Smooth muscle cell (in vitro differentiated cells): ENCODE measurements around the gene ASGR1. TPM values are rescaled to one million over a fixed set of nuclear protein-coding genes. Genes with fewer than 3 reads are reported as not detected.

Experiments used
- DNase-seq: peaks from one replicate; lab custom pipeline; 2025; ENCODE audit not compliant: unreplicated experiment; lab: John Stamatoyannopoulos, UW
- H2AFZ ChIP-seq: fragments of 200-600 bp; sonication (generic); 2 replicates; pipeline ENCODE4 v1.6.0; 2016; ENCODE audit warnings: antibody characterized with exemption, low read depth, mild to moderate bottlenecking
- H3F3A ChIP-seq: fragments of 200-600 bp; sonication (generic); 2 replicates; pipeline ENCODE4 v1.6.0; 2017; ENCODE audit warnings: antibody characterized with exemption, low read depth
- H3K27ac ChIP-seq: fragments of 200-600 bp; sonication (generic); 2 replicates; pipeline ENCODE4 v1.5.1; 2016; ENCODE audit warnings: low read depth, mild to moderate bottlenecking
- H3K27me3 ChIP-seq: fragments of 200-600 bp; sonication (generic); 2 replicates; pipeline ENCODE4 v1.6.1; 2016; ENCODE audit warnings: low read depth, mild to moderate bottlenecking
- H3K36me3 ChIP-seq: fragments of 200-600 bp; sonication (generic); 2 replicates; pipeline ENCODE4 v1.5.1; 2016; ENCODE audit warnings: low read depth
- H3K4me1 ChIP-seq: fragments of 200-600 bp; sonication (generic); 2 replicates; pipeline ENCODE4 v1.5.1; 2016; ENCODE audit warnings: low read depth
- H3K4me2 ChIP-seq: fragments of 200-600 bp; sonication (generic); 2 replicates; pipeline ENCODE4 v1.6.0; 2016; ENCODE audit warnings: mild to moderate bottlenecking
- H3K4me3 ChIP-seq: fragments of 200-600 bp; sonication (generic); 2 replicates; pipeline ENCODE4 v1.5.1; 2016; ENCODE audit warnings: mild to moderate bottlenecking
- H3K79me2 ChIP-seq: fragments of 200-600 bp; sonication (generic); 2 replicates; pipeline ENCODE4 v1.6.0; 2016; ENCODE audit warnings: low read depth, mild to moderate bottlenecking
- H3K9ac ChIP-seq: fragments of 200-600 bp; sonication (generic); 2 replicates; pipeline ENCODE4 v1.6.0; 2016; ENCODE audit warnings: low read depth
- H3K9me3 ChIP-seq: fragments of 200-600 bp; sonication (generic); replicated peaks from 2 replicates; pipeline ENCODE4 v1.5.1; 2016; ENCODE audit warnings: low read depth
- H4K20me1 ChIP-seq: fragments of 200-600 bp; sonication (generic); 2 replicates; pipeline ENCODE4 v1.6.0; 2016; ENCODE audit warnings: low read depth
- WGBS: methylation state at CpG from one replicate; pipeline ENCODE4 v1.1.7; 2016; ENCODE audit warnings: low lambda C conversion rate; 5-methylcytosine and 5-hydroxymethylcytosine counted together
- polyA plus RNA-seq: library from polyadenylated mRNA; unstranded; fragments of >200 nt; fragmentation: Nextera tagmentation; extraction: Ambion mirVana; gene quantifications from 2 replicates; pipeline ENCODE4 v1.2.1, GENCODE V29; 2016
- total RNA-seq: library from RNA; depleted of rRNA; stranded (reverse); fragments of >200 nt; gene quantifications from 2 replicates; pipeline ENCODE4 v1.2.3, GENCODE V29; 2014
- TF ChIP-seq, protein P1 (sequence below): fragments of 200-600 bp; sonication (generic); IDR thresholded peaks from 2 replicates; pipeline ENCODE4 v1.5.1; 2017; ENCODE audit warnings: borderline replicate concordance, mild to moderate bottlenecking, antibody characterized with exemption; ENCODE audit not compliant: insufficient read depth, poor library complexity, severe bottlenecking

ASGR1 gene
- total and polyA plus RNA-seq, 2 experiments from 2014 or later = 1.2 to 4.2 TPM

DNA sequence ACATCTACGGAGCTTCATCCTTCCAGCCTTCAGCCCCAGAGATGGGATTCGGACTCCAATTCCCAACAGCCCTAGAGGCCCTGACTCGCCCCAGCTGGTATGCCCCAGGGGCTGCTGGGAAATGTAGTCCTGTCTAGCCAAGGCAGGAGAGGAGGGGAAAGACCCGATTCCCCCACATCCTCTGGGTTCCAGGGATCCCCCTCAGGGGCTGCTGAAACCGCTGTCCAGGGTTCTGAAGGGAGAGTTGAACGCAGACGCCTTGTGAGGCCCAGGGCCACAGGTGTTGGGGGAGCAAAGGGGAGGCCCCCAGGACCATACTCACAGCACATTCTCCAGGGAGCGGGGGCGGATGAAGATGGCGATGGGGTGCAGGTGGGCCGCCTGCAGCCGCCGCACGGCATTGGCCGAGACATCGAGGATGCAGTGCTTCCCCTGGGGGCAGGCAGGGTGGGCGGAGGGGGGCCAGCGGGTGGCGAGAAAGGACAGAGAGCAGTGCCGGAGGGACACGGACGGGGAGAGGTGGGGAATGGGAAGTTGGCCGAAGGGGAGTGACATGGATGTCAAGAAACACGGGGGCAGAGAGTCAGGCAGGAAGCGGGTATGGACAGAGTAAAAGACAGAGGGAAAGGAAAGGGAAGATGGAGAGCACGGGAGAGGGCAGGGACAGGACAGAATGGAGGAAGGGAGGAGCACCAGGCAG is 12.6 kb upstream of the ASGR1 start:
- 89% methylated on average over 26 of the region's 26 CpGs for WGBS
- H3K27ac ChIP-seq = no peak overlapping the region
- TF ChIP-seq, protein P1, sequence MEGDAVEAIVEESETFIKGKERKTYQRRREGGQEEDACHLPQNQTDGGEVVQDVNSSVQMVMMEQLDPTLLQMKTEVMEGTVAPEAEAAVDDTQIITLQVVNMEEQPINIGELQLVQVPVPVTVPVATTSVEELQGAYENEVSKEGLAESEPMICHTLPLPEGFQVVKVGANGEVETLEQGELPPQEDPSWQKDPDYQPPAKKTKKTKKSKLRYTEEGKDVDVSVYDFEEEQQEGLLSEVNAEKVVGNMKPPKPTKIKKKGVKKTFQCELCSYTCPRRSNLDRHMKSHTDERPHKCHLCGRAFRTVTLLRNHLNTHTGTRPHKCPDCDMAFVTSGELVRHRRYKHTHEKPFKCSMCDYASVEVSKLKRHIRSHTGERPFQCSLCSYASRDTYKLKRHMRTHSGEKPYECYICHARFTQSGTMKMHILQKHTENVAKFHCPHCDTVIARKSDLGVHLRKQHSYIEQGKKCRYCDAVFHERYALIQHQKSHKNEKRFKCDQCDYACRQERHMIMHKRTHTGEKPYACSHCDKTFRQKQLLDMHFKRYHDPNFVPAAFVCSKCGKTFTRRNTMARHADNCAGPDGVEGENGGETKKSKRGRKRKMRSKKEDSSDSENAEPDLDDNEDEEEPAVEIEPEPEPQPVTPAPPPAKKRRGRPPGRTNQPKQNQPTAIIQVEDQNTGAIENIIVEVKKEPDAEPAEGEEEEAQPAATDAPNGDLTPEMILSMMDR = no peak
- H3K4me2 ChIP-seq = no peak overlapping the region
- H3K4me1 ChIP-seq = no peaks in the 10 kb centered on the region
- H3K9ac ChIP-seq = no peak overlapping the region
- no peak overlapping the region for H2AFZ ChIP-seq
- DNase-seq = no peak
- no peak overlapping the region for H3K4me3 ChIP-seq
- H3K79me2 ChIP-seq = no peaks in the 10 kb centered on the region
- H3K27me3 ChIP-seq = no peaks in the 10 kb centered on the region
- no peaks in the 10 kb centered on the region for H3K9me3 ChIP-seq
- H3K36me3 ChIP-seq = no peaks in the 10 kb centered on the region
- no peaks in the 10 kb centered on the region for H3F3A ChIP-seq
- no peaks in the 10 kb centered on the region for H4K20me1 ChIP-seq

DNA sequence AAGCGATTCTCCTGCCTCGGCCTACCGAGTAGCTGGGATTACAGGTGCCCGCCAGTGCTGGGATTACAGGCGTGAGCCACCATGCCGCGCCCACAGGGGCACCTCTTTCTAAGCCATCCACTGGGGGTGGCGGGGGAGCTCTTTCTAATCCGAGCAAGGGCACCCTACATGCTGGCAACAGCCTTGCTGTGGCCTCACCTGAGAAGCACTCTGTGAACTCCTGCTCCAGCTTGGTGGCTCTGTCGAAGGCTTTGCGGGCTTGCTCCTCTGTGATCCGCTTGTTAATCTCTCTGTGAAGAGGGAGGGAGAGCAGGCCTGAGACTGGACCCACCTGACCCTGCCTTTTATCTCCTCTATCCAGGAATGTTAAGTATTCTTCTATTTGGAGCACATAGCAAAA is 11.9 kb upstream of the ASGR1 start:
- no peaks in the 10 kb centered on the region for H4K20me1 ChIP-seq
- H3K27me3 ChIP-seq = no peaks in the 10 kb centered on the region
- no peak for DNase-seq
- TF ChIP-seq, protein P1 = no peak
- no peak overlapping the region for H3K4me2 ChIP-seq
- H3K4me1 ChIP-seq = no peaks in the 10 kb centered on the region
- no peak overlapping the region for H3K4me3 ChIP-seq
- H3K27ac ChIP-seq = no peak overlapping the region
- no peak overlapping the region for H3K9ac ChIP-seq
- H3K9me3 ChIP-seq = no peaks in the 10 kb centered on the region
- H3K36me3 ChIP-seq = no peaks in the 10 kb centered on the region
- no peak overlapping the region for H2AFZ ChIP-seq
- no peaks in the 10 kb centered on the region for H3K79me2 ChIP-seq
- H3F3A ChIP-seq = no peaks in the 10 kb centered on the region
- WGBS = 98% methylated on average over 12 of the region's 12 CpGs

DNA sequence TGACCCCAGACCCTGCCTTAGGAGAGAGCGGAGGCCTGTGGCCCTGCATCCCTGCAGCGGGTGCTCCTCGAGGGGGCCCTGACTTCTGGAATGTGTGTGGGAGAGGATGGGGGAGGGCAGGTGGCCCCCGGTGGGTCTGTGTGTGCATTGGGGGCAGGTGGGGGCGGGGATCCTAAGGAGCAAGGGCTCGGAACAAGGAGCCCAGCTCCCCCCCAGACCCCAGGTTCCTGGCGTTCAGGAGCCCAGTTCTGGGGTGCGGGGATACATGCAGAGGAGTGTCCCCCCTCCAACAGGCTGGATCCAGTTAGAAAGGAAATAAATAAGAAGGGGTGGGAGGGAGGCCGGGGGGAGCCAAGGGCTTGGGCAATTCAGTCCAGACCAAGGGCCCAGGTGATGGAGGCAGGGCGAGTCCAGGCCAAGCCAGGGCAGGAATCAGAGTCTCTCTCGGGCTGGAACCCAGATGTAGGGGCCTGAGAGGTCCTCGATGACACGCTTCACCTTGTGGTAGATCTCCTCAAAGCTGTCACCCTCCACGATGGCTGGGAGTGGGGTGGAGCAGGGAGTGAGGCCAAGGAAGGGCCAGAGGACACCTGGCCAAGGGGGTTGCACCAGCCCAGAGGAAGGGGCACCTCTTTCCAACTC is 11.2 kb upstream of the ASGR1 start:
- no peak overlapping the region for H2AFZ ChIP-seq
- no peak overlapping the region for H3K9ac ChIP-seq
- H3K4me1 ChIP-seq = no peaks in the 10 kb centered on the region
- no peaks in the 10 kb centered on the region for H3K79me2 ChIP-seq
- no peaks in the 10 kb centered on the region for H3K27me3 ChIP-seq
- no peaks in the 10 kb centered on the region for H3F3A ChIP-seq
- H4K20me1 ChIP-seq = no peaks in the 10 kb centered on the region
- no peak overlapping the region for H3K4me2 ChIP-seq
- no peak overlapping the region for H3K27ac ChIP-seq
- TF ChIP-seq, protein P1 = no peak
- no peak for DNase-seq
- WGBS = 97% methylated on average over 10 of the region's 14 CpGs
- H3K36me3 ChIP-seq = no peaks in the 10 kb centered on the region
- no peak overlapping the region for H3K4me3 ChIP-seq
- H3K9me3 ChIP-seq = no peaks in the 10 kb centered on the region
